ENCODE data around the gene FBLL1. TPM values are rescaled to one million over a fixed set of nuclear protein-coding genes. Genes with fewer than 3 reads are reported as not detected.

Gene FBLL1
- total RNA-seq (2012; rRNA removed): under 0.01 and 0.18 TPM in 2 replicates
- 0.19 and 0.29 TPM in 2 replicates for polyA plus RNA-seq (2012; rRNA removed)
- 0.19 and 0.56 TPM in 2 replicates for polyA plus RNA-seq (2012; cell fraction: cytosol; rRNA removed)
- polyA plus RNA-seq (2012; cell fraction: nucleus; rRNA removed; ENCODE audit: low replicate concordance): 0.73 and 1.4 TPM in 2 replicates
- percentile 17 among the genes with signal in this experiment for Bru-seq, nascent RNA
- not detected for BruChase-seq, experiment 1, labeled RNA remaining after a 6-hour chase
- not detected for BruChase-seq, experiment 2, labeled RNA remaining after a 2-hour chase
- long read RNA-seq: 0 reads

- Histone ChIP-seq H2BK5ac (ENCODE audit: low read depth, low read length, poor library complexity, severe bottlenecking) (no peak within 1 kb of the TSS), H3K4me3 (ENCODE audit: insufficient read depth, low read depth, low read length) (peak within 1 kb of the TSS; percentile 41), H3K27ac (ENCODE audit: insufficient read depth, low read length) (no peak within 1 kb of the TSS), H3K23ac (ENCODE audit: low read depth, low read length) (0 out of 2 replicates have a peak within 1 kb of the TSS, but pooled peaks have one; percentile 38), H4K91ac (ENCODE audit: insufficient read depth, low read depth, low read length) (no peak within 1 kb of the TSS), H2BK20ac (ENCODE audit: low read depth, low read length) (no peak within 1 kb of the TSS), H3K9me1 (ENCODE audit: insufficient read depth, low read length) (0 out of 2 replicates have a peak, but pooled peaks cover 3% of the 10 kb centered on the region), H2AFZ (replicated peaks; ENCODE audit: low read length, poor library complexity) (peak within 1 kb of the TSS; percentile 70), H2AK9ac (replicated peaks; ENCODE audit: low read depth, low read length, poor library complexity) (peak within 1 kb of the TSS; percentile 37), H4K8ac (ENCODE audit: low read depth in 2 of 2, low read length in 2 of 2) (no peak within 1 kb of the TSS), H3K14ac (replicated peaks; ENCODE audit: low read depth, low read length) (no peak within 1 kb of the TSS), H3K27me3 (ENCODE audit: control insufficient read depth, insufficient read depth, low read length) (peaks cover 29% of the 10 kb centered on the region), H3K79me1 (ENCODE audit: low read depth in 1 of 2, low read length in 2 of 2) (no peaks in the 10 kb centered on the region), H2BK120ac (ENCODE audit: low read depth, low read length) (no peak within 1 kb of the TSS), H3K4ac (ENCODE audit: low read depth, low read length) (no peak within 1 kb of the TSS), H4K5ac (ENCODE audit: low read depth, low read length) (no peak within 1 kb of the TSS), H3K36me3 (ENCODE audit: control insufficient read depth, insufficient read depth, low read length) (no peaks in the 10 kb centered on the region), H4K20me1 (ENCODE audit: insufficient read depth, low read length) (no peaks in the 10 kb centered on the region), H3K18ac (ENCODE audit: low read depth, low read length) (no peak within 1 kb of the TSS), H3K9ac (ENCODE audit: low read depth, low read length) (no peak within 1 kb of the TSS), H2AK5ac (ENCODE audit: low read depth, low read length) (no peak within 1 kb of the TSS), H3K4me1 (ENCODE audit: control insufficient read depth, insufficient read depth, low read length) (peaks cover 2% of the 10 kb centered on the region; the same call in 1 of the 2 replicates), H2BK15ac (ENCODE audit: low read depth, low read length) (no peak within 1 kb of the TSS), H3K9me3 (ENCODE audit: control insufficient read depth, insufficient read depth, low read length) (peaks cover 8% of the 10 kb centered on the region), H3K56ac (ENCODE audit: extremely low read depth, insufficient read depth, low read length) (no peak within 1 kb of the TSS), H3K4me2 (ENCODE audit: low read depth, low read length) (peak within 1 kb of the TSS; percentile 84)
- ChIA-PET CTCF (no interaction called here), POLR2A (ENCODE audit: unreplicated experiment) (no interaction called here)
- 8% methylated on average over 17 of the region's 38 CpGs; no CpG with 5 or more reads in 1 of the 2 experiments for WGBS, 2 experiments (ENCODE audit: extremely low coverage in 2 of 2, insufficient read length in 1 of 2)
- peak; percentile 16 for DNase-seq
- no TSS peak for BruUV-seq (replicated peaks)
- dilution Hi-C loops (cut with HindIII; ENCODE audit: low sequenced_read_pairs, unreplicated experiment) (no loop called here), in situ Hi-C loops (cut with MboI; ENCODE audit: low sequenced_read_pairs) (no loop called here), intact Hi-C loops (cut with micrococcal nuclease) (no loop called here)
- peak; percentile 53 for ATAC-seq (ENCODE audit: low read depth)
- no peak for TF ChIP-seq RCOR1 (IDR thresholded peaks at IDR 0.05; ENCODE audit: insufficient replicate concordance, low read length)
- TF ChIP-seq CEBPB (IDR thresholded peaks at IDR 0.05; ENCODE audit: low read depth, low read length): peak; percentile 75
These were observed at the start of gene FBLL1 for GRCh38 chr5:168528521-168529373. TSS of gene FBLL1 (plus strand) at chr5:168529305. CDS start at chr5:168529505, 200 bp downstream.
